ENCODE measurements around the gene VWDE. TPM values are rescaled to one million over a fixed set of nuclear protein-coding genes. Genes with fewer than 3 reads are reported as not detected.

The VWDE gene
- total and polyA plus RNA-seq, 2 of the 8 experiments (the other 6 are each of a cell fraction or from before 2014, with no cell fraction given) = 11.0 to 21.2 TPM

GRCh38 chr7:12358694-12359093 is 45.0 kb downstream of the VWDE start:
- FAIRE-seq = no peak
- H3K4ac ChIP-seq (replicated peaks; ENCODE audit: insufficient read length, low read depth, low read length) = no peak overlapping the region
- POLR2A ChIA-PET (ENCODE audit: partially characterized antibody) = no interaction called here

More at GRCh38 chr7:12358694-12359093, 45.0 kb downstream of the VWDE start:
- Histone ChIP-seq H2AK5ac (ENCODE audit: low read depth, low read length) (no peak overlapping the region), H2BK12ac (ENCODE audit: low read depth, low read length) (no peak overlapping the region), H4K91ac (replicated peaks; ENCODE audit: insufficient read length, low read length) (no peak overlapping the region), H4K8ac (ENCODE audit: extremely low read depth, insufficient read depth, low read length) (no peak overlapping the region), H3K4me3 (ENCODE audit: extremely low read depth in 1 of 4, insufficient read depth in 2 of 4, low read depth in 3 of 4, low read length in 4 of 4) (no peak overlapping the region), H3K79me2 (ENCODE audit: control insufficient read depth in 1 of 2, insufficient read depth in 2 of 2, low read length in 2 of 2) (no peaks in the 10 kb centered on the region), H3K36me3 (ENCODE audit: control insufficient read depth in 2 of 4, insufficient read depth in 4 of 4, low read length in 3 of 4) (peaks cover 3 to 51% (median 14%) of the 10 kb centered on the region in 4 experiments; a peak in 7 of 8 replicates), H3K4me2 (ENCODE audit: insufficient read depth in 1 of 2, low read depth in 2 of 2, low read length in 2 of 2) (no peak overlapping the region), H2AFZ (ENCODE audit: low read length) (no peak overlapping the region), H3K4me1 (replicated peaks in 1 of 4; ENCODE audit: control insufficient read depth in 3 of 4, insufficient read depth in 4 of 4, low read length in 3 of 4) (no peaks in the 10 kb centered on the region), H3K18ac (ENCODE audit: extremely low read depth, low read length) (no peak overlapping the region), H3K23ac (ENCODE audit: insufficient read length) (no peak overlapping the region), H3K9ac (replicated peaks in 1 of 4; ENCODE audit: extremely low read depth in 1 of 4, low read depth in 3 of 4, low read length in 3 of 4) (no peak overlapping the region), H2BK15ac (ENCODE audit: low read length) (no peak overlapping the region), H4K5ac (ENCODE audit: insufficient read length, low read depth, low read length) (no peak overlapping the region), H2BK120ac (replicated peaks; ENCODE audit: low read depth, low read length) (no peak overlapping the region), H3K23me2 (ENCODE audit: low read depth, low read length) (no peaks in the 10 kb centered on the region), H3K9me3 (ENCODE audit: insufficient read depth in 2 of 2, low read depth in 1 of 2, low read length in 1 of 2) (no peaks in the 10 kb centered on the region), H2BK5ac (ENCODE audit: low read depth, low read length) (no peak overlapping the region), H3K14ac (ENCODE audit: insufficient read length) (no peak overlapping the region), H3K79me1 (ENCODE audit: low read depth, low read length) (no peaks in the 10 kb centered on the region), H3K27me3 (replicated peaks in 1 of 4; ENCODE audit: control insufficient read depth in 3 of 4, extremely low read depth in 1 of 4, insufficient read depth in 3 of 4, low read length in 3 of 4) (no peaks in the 10 kb centered on the region), H3K56ac (replicated peaks; ENCODE audit: insufficient read length, low read depth, low read length) (no peak overlapping the region), H2BK20ac (ENCODE audit: low read length) (no peak overlapping the region), H4K20me1 (replicated peaks in 1 of 2; ENCODE audit: control insufficient read depth in 1 of 2, insufficient read depth in 2 of 2, low read length in 2 of 2) (peaks cover 0 to 2% of the 10 kb centered on the region in 2 experiments), H3K27ac (ENCODE audit: low read depth, low read length) (no peak overlapping the region)
- CTCF ChIA-PET (ENCODE audit: partially characterized antibody) = interaction anchor here (1.0 to 1.4 kb wide), 2 partner anchors 30 to 100 kb away, joined by 4 to 6 read pairs; no protein-coding TSS in a partner anchor
- TF ChIP-seq BCL11A (IDR thresholded peaks at IDR 0.05; ENCODE audit: low read depth in 2 of 2, low read length in 2 of 2) (no peak), HDAC2 (IDR thresholded peaks at IDR 0.05; ENCODE audit: borderline replicate concordance in 1 of 2, low read depth in 2 of 2, low read length in 2 of 2) (no peak), CEBPB (IDR thresholded peaks at IDR 0.05; ENCODE audit: low read depth, low read length) (no peak), RBBP5 (IDR thresholded peaks at IDR 0.05; ENCODE audit: borderline replicate concordance, low read depth, low read length) (no peak), ZNF274 (IDR thresholded peaks at IDR 0.05; ENCODE audit: borderline replicate concordance, extremely low read depth, low read length) (no peak), EGR1 (IDR thresholded peaks at IDR 0.05; ENCODE audit: borderline replicate concordance, low read depth, low read length) (no peak), YY1 (IDR thresholded peaks at IDR 0.05; ENCODE audit: low read depth, low read length) (no peak), BRCA1 (IDR thresholded peaks at IDR 0.05; ENCODE audit: low read depth, low read length) (no peak), EZH2 (IDR thresholded peaks at IDR 0.05; ENCODE audit: low read depth, low read length, severe bottlenecking) (no peak), TEAD4 (IDR thresholded peaks at IDR 0.05; ENCODE audit: low read depth, low read length) (no peak), SRF (IDR thresholded peaks at IDR 0.05; ENCODE audit: low read depth, low read length) (no peak)
- TF ChIP-seq, protein P1, sequence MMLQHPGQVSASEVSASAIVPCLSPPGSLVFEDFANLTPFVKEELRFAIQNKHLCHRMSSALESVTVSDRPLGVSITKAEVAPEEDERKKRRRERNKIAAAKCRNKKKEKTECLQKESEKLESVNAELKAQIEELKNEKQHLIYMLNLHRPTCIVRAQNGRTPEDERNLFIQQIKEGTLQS (IDR thresholded peaks at IDR 0.05; ENCODE audit: insufficient read depth, low read depth, low read length) = no peak
- no peak for DNase-seq (ENCODE audit: low read depth in 1 of 2, low spot score in 2 of 2)

Data from H1 (cell line).